GM23338 (cell line): ENCODE measurements around the gene IGF2. TPM values are rescaled to one million over a fixed set of nuclear protein-coding genes. Genes with fewer than 3 reads are reported as not detected.
A peak's percentile ranks its signal among the peaks of the same experiment; 100 is the strongest.

Experiments
- ATAC-seq: fragments of 200-7000 bp; cut with Tn5 transposase; 3 replicates; pipeline ENCODE4 v1.9.1; 2020
- DNase-seq: peaks from one replicate; pipeline ENCODE4 v3.0.0-alpha.2; 2015; ENCODE audit warnings: low spot score
- H2AFZ ChIP-seq: fragments of 200-600 bp; sonication (generic); 2 replicates; pipeline ENCODE4 v1.8.0; 2016; ENCODE audit warnings: antibody characterized with exemption, mild to moderate bottlenecking, moderate library complexity
- H3F3A ChIP-seq: fragments of 200-600 bp; sonication (generic); replicated peaks from 2 replicates; pipeline ENCODE4 v1.8.0; 2017; ENCODE audit warnings: antibody characterized with exemption, mixed run types, low read depth
- H3K27ac ChIP-seq: fragments of 200-600 bp; sonication (generic); 2 replicates; pipeline ENCODE4 v1.6.1; 2016; ENCODE audit warnings: low read depth
- H3K27me3 ChIP-seq: fragments of 200-600 bp; sonication (generic); 2 replicates; pipeline ENCODE4 v1.8.0; 2016; ENCODE audit warnings: mild to moderate bottlenecking, mixed run types, moderate library complexity; ENCODE audit not compliant: insufficient read depth
- H3K36me3 ChIP-seq: fragments of 200-600 bp; sonication (generic); 2 replicates; pipeline ENCODE4 v1.8.0; 2016; ENCODE audit warnings: mild to moderate bottlenecking; ENCODE audit not compliant: insufficient read depth
- H3K4me1 ChIP-seq: fragments of 200-600 bp; sonication (generic); 2 replicates; pipeline ENCODE4 v1.8.0; 2016; ENCODE audit warnings: mild to moderate bottlenecking, moderate library complexity; ENCODE audit not compliant: insufficient read depth
- H3K4me2 ChIP-seq: fragments of 200-600 bp; sonication (generic); 2 replicates; pipeline ENCODE4 v1.7.1; 2017; ENCODE audit warnings: mixed run types
- H3K4me3 ChIP-seq: fragments of 200-600 bp; sonication (generic); 2 replicates; pipeline ENCODE4 v1.6.1; 2016; ENCODE audit warnings: mixed run types
- H3K79me2 ChIP-seq: fragments of 200-600 bp; sonication (generic); replicated peaks from 2 replicates; pipeline ENCODE4 v1.8.0; 2017; ENCODE audit warnings: mild to moderate bottlenecking; ENCODE audit not compliant: insufficient read depth
- H3K9me2 ChIP-seq: fragments of 200-600 bp; sonication (generic); 2 replicates; pipeline ENCODE4 v1.8.0; 2017; ENCODE audit not compliant: insufficient read depth
- H4K20me1 ChIP-seq: fragments of 200-600 bp; sonication (generic); replicated peaks from 2 replicates; pipeline ENCODE4 v1.8.0; 2017; ENCODE audit warnings: mild to moderate bottlenecking; ENCODE audit not compliant: insufficient read depth
- H3K27ac Mint-ChIP-seq: 2 replicates; pipeline ENCODE4 v1.8.0; 2020; ENCODE audit warnings: inconsistent platforms, mild to moderate bottlenecking, moderate library complexity, mixed read lengths
- H3K27me3 Mint-ChIP-seq: 3 replicates; pipeline ENCODE4 v1.8.0; 2022; ENCODE audit warnings: low read depth, mild to moderate bottlenecking, moderate library complexity, mixed read lengths, inconsistent platforms; ENCODE audit not compliant: insufficient read depth, poor library complexity
- H3K36me3 Mint-ChIP-seq: 3 replicates; pipeline ENCODE4 v1.8.0; 2021; ENCODE audit warnings: low read depth, mild to moderate bottlenecking, inconsistent platforms, moderate library complexity, mixed read lengths
- H3K4me1 Mint-ChIP-seq: 3 replicates; pipeline ENCODE4 v1.8.0; 2020; ENCODE audit warnings: mild to moderate bottlenecking, inconsistent platforms, mixed read lengths
- H3K4me3 Mint-ChIP-seq: 3 replicates; pipeline ENCODE4 v1.8.0; 2021; ENCODE audit warnings: moderate library complexity, mild to moderate bottlenecking, inconsistent platforms, mixed read lengths
- H3K9me3 Mint-ChIP-seq: 3 replicates; pipeline ENCODE4 v1.8.0; 2020; ENCODE audit warnings: moderate library complexity, mild to moderate bottlenecking, inconsistent platforms, mixed read lengths
- EZH2 ChIP-seq: fragments of 200-600 bp; sonication (generic); IDR thresholded peaks from one replicate; pipeline ENCODE4 v1.8.0; 2017; ENCODE audit warnings: antibody characterized with exemption, mild to moderate bottlenecking, low read depth; ENCODE audit not compliant: unreplicated experiment
- EZH2phosphoT487 ChIP-seq: fragments of 200-600 bp; sonication (generic); IDR thresholded peaks from one replicate; pipeline ENCODE4 v1.8.1; 2018; ENCODE audit warnings: antibody characterized with exemption; ENCODE audit not compliant: unreplicated experiment
- POLR2AphosphoS5 ChIP-seq: IDR thresholded peaks from 2 replicates; pipeline ENCODE4 v1.6.1; 2016; ENCODE audit warnings: antibody characterized with exemption, low read depth
- STAT1 ChIP-seq: IDR thresholded peaks from one replicate; pipeline ENCODE4 v1.6.1; 2016; ENCODE audit warnings: antibody characterized with exemption; ENCODE audit not compliant: unreplicated experiment
- ZNF114 ChIP-seq: fragments of 250-450 bp; sonication (Bioruptor Pico); IDR thresholded peaks from 2 replicates; pipeline ENCODE4 v1.5.0; 2020; ENCODE audit warnings: mild to moderate bottlenecking, moderate library complexity
- ZNF331 ChIP-seq: fragments of 250-450 bp; sonication (Bioruptor Pico); IDR thresholded peaks from 2 replicates; pipeline ENCODE4 v1.5.0; 2020; ENCODE audit warnings: low read depth, mild to moderate bottlenecking, moderate library complexity
- ZNF462 ChIP-seq: fragments of 250-450 bp; sonication (Bioruptor Pico); IDR thresholded peaks from 2 replicates; pipeline ENCODE4 v1.5.0; 2020; ENCODE audit warnings: mild to moderate bottlenecking, moderate library complexity
- polyA plus RNA-seq: library from polyadenylated mRNA; unstranded; fragments of >200 nt; fragmentation: Nextera tagmentation; extraction: Ambion mirVana; gene quantifications from 2 replicates; pipeline ENCODE4 v1.2.1, GENCODE V29; 2016
- total RNA-seq: library from RNA; depleted of rRNA; stranded (reverse); fragments of >200 nt; shearing (Covaris generic); gene quantifications from 2 replicates; pipeline ENCODE4 v1.2.3, GENCODE V29; 2014
- TF ChIP-seq, protein P1 (sequence below), 2 experiments: fragments of 200-600 bp in 1 of 2; sonication (generic) in 1 of 2; conservative IDR thresholded peaks; 2 replicates each; pipeline versions ENCODE4 v1.5.1 to v1.6.1; 2016 to 2017; ENCODE audit warnings: antibody characterized with exemption in 2 of 2, low read depth in 2 of 2, mild to moderate bottlenecking in 2 of 2, moderate library complexity in 1 of 2
- TF ChIP-seq, protein P2 (sequence below): IDR thresholded peaks from one replicate; pipeline ENCODE4 v1.6.1; 2018; ENCODE audit warnings: antibody characterized with exemption; ENCODE audit not compliant: unreplicated experiment

The IGF2 gene
- total and polyA plus RNA-seq, 2 experiments from 2014 or later: 1.4 to 4.0 TPM

GRCh38 chr11:2143477-2143798 is 4.2 kb upstream of the IGF2 start (continued):
- TF ChIP-seq ZNF462: no peak
- TF ChIP-seq ZNF331 (CRISPR knock-in tag): no peak
- no peak for TF ChIP-seq ZNF114 (CRISPR knock-in tag)
- no peak for TF ChIP-seq POLR2AphosphoS5

GRCh38 chr11:2142762-2143202 is 3.6 kb upstream of the IGF2 start:
- no peak overlapping the region for H2AFZ ChIP-seq
- no peaks in the 10 kb centered on the region; the same call in 1 of the 2 replicates for H3F3A ChIP-seq
- ATAC-seq (no peak), DNase-seq (no peak)
- H3K27ac Mint-ChIP-seq: no peak overlapping the region
- peaks cover 11% of the 10 kb centered on the region; the same call in 1 of the 2 replicates for H3K4me1 ChIP-seq
- no peak overlapping the region for H3K27ac ChIP-seq
- no peaks in the 10 kb centered on the region for H3K9me2 ChIP-seq
- H3K36me3 Mint-ChIP-seq: no peaks in the 10 kb centered on the region
- no peaks in the 10 kb centered on the region for H3K79me2 ChIP-seq
- H3K36me3 ChIP-seq: no peaks in the 10 kb centered on the region
- H3K27me3 Mint-ChIP-seq: peaks cover 84% of the 10 kb centered on the region
- no peak overlapping the region for H3K4me2 ChIP-seq
- TF ChIP-seq, protein P1, sequence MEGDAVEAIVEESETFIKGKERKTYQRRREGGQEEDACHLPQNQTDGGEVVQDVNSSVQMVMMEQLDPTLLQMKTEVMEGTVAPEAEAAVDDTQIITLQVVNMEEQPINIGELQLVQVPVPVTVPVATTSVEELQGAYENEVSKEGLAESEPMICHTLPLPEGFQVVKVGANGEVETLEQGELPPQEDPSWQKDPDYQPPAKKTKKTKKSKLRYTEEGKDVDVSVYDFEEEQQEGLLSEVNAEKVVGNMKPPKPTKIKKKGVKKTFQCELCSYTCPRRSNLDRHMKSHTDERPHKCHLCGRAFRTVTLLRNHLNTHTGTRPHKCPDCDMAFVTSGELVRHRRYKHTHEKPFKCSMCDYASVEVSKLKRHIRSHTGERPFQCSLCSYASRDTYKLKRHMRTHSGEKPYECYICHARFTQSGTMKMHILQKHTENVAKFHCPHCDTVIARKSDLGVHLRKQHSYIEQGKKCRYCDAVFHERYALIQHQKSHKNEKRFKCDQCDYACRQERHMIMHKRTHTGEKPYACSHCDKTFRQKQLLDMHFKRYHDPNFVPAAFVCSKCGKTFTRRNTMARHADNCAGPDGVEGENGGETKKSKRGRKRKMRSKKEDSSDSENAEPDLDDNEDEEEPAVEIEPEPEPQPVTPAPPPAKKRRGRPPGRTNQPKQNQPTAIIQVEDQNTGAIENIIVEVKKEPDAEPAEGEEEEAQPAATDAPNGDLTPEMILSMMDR (conservative IDR thresholded peaks at IDR 0.05; ENCODE audit: low read depth in 2 of 2): no peak
- TF ChIP-seq STAT1 (no peak), EZH2phosphoT487 (peak; percentile 50), EZH2 (peak; percentile 92)
- TF ChIP-seq, protein P2, sequence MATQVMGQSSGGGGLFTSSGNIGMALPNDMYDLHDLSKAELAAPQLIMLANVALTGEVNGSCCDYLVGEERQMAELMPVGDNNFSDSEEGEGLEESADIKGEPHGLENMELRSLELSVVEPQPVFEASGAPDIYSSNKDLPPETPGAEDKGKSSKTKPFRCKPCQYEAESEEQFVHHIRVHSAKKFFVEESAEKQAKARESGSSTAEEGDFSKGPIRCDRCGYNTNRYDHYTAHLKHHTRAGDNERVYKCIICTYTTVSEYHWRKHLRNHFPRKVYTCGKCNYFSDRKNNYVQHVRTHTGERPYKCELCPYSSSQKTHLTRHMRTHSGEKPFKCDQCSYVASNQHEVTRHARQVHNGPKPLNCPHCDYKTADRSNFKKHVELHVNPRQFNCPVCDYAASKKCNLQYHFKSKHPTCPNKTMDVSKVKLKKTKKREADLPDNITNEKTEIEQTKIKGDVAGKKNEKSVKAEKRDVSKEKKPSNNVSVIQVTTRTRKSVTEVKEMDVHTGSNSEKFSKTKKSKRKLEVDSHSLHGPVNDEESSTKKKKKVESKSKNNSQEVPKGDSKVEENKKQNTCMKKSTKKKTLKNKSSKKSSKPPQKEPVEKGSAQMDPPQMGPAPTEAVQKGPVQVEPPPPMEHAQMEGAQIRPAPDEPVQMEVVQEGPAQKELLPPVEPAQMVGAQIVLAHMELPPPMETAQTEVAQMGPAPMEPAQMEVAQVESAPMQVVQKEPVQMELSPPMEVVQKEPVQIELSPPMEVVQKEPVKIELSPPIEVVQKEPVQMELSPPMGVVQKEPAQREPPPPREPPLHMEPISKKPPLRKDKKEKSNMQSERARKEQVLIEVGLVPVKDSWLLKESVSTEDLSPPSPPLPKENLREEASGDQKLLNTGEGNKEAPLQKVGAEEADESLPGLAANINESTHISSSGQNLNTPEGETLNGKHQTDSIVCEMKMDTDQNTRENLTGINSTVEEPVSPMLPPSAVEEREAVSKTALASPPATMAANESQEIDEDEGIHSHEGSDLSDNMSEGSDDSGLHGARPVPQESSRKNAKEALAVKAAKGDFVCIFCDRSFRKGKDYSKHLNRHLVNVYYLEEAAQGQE: no peak
- no peak overlapping the region for H3K4me3 Mint-ChIP-seq
- peaks cover 97% of the 10 kb centered on the region for H3K27me3 ChIP-seq
- peaks cover 9% of the 10 kb centered on the region; the same call in 2 of the 3 replicates for H3K4me1 Mint-ChIP-seq
- H3K4me3 ChIP-seq: no peak overlapping the region
- peaks cover 6% of the 10 kb centered on the region; the same call in 1 of the 3 replicates for H3K9me3 Mint-ChIP-seq
- peaks cover 15% of the 10 kb centered on the region for H4K20me1 ChIP-seq
